ENCODE data around the gene LAMC3.

LAMC3 gene

GRCh38 chr9:131051592-131052517 is 42.9 kb downstream of the LAMC3 start:
- TF ChIP-seq CTCF (IDR thresholded peaks at IDR 0.05; ENCODE audit: low read depth, low read length), result no peak
- no peak for TF ChIP-seq POLR2A (IDR thresholded peaks at IDR 0.05; ENCODE audit: extremely low read depth, insufficient read length)
- TF ChIP-seq, protein P1, sequence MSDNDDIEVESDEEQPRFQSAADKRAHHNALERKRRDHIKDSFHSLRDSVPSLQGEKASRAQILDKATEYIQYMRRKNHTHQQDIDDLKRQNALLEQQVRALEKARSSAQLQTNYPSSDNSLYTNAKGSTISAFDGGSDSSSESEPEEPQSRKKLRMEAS (IDR thresholded peaks at IDR 0.05; ENCODE audit: low read depth, low read length), result no peak
- no peak for TF ChIP-seq MYC (IDR thresholded peaks at IDR 0.05; ENCODE audit: low read depth, low read length)
- H3K4me3 ChIP-seq (ENCODE audit: low read depth, low read length), result no peak overlapping the region
- no peak for DNase-seq (ENCODE audit: low read depth)

DNA sequence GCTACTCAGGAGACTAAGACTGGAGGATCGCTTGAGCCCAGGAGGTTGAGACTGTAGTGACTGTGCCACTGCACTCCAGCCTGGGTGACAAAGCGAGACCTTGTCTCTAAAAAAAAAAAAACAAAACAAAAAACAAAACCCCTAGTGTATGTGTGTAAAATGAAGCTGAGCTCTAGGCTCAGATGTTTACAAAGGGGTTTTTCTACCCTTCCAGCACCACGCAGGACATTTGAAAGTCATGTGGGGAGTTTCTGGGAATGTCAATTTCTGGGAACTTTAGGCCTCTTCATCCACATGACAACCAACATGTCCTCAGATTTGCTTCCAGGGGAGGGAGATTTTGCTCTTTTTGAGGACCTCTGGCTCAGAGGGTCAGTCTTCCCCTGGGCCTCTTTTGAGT is 44.9 kb downstream of the LAMC3 start:
- DNase-seq (ENCODE audit: low read depth), result no peak

DNA sequence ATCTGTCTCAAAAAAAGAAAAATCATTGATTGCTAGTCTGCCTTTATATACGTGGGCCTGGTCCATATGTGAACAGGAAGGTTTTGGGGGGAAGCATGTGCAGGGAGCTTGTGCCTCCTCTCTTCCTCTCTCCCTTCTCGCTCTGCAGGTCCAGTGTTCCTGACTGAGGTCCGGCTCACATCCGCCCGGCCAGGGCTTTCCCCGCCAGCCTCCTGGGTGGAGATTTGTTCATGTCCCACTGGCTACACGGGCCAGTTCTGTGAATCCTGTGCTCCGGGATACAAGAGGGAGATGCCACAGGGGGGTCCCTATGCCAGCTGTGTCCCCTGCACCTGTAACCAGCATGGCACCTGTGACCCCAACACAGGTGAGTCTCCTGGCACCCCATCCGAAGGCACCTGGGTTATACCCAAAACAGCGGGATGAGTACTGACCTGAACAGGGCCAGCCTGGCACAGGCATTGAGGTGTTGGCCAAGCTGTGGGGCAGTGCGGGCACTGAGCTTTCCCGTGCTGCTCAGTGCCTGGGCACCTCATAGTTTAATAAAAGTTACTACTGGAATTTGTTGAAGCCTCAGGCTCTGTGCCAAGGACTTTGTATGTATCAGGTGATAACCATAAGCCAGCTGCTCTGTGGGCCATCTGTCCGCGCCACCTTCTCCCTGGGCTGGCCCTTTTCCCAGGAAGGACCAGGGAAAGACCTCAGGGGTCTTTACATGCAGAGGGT is 48.0 kb downstream of the LAMC3 start:
- no peak for DNase-seq (ENCODE audit: low read depth)
- TF ChIP-seq MYC (IDR thresholded peaks at IDR 0.05; ENCODE audit: low read depth, low read length) (no peak), POLR2A (IDR thresholded peaks at IDR 0.05; ENCODE audit: extremely low read depth, insufficient read length) (no peak), CTCF (IDR thresholded peaks at IDR 0.05; ENCODE audit: low read depth, low read length) (no peak)
- TF ChIP-seq, protein P1 (IDR thresholded peaks at IDR 0.05; ENCODE audit: low read depth, low read length), result no peak

More for the DNA sequence above, 44.9 kb downstream of the LAMC3 start:
- no peak overlapping the region for H3K4me3 ChIP-seq (ENCODE audit: low read depth, low read length)
- no peak for TF ChIP-seq POLR2A (IDR thresholded peaks at IDR 0.05; ENCODE audit: extremely low read depth, insufficient read length)
- no peak for TF ChIP-seq MYC (IDR thresholded peaks at IDR 0.05; ENCODE audit: low read depth, low read length)
- TF ChIP-seq, protein P1 (IDR thresholded peaks at IDR 0.05; ENCODE audit: low read depth, low read length), result no peak
- no peak for TF ChIP-seq CTCF (IDR thresholded peaks at IDR 0.05; ENCODE audit: low read depth, low read length)

DNA sequence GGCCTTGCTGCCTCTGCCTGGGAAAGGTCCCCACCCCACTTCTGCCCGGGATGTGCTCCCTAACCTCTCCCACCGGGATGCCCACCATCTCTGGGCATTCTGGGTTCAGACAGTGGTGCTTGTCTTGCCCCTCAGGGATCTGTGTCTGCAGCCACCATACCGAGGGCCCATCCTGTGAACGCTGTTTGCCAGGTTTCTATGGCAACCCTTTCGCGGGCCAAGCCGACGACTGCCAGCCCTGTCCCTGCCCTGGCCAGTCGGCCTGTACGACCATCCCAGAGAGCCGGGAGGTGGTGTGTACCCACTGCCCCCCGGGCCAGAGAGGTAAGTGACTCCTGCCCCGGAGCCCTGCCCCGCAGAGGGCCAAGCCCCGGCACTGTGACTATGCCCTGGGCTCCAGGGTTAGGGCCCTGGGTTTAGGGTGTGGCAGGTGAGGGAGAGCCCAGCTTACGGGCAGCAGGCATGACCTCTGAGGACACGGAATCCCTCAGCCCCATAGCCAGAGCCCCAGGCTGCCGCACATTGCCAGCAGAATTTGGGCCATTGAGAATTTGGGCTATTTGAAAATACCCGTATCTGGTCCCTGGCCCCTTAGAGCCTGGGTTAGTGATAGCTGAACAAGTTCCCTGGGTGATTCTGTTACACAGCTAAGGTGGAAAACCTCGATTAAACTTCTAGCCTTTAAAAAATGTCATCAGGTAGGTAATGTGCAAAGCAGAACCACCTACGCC is 52.1 kb downstream of the LAMC3 start:
- H3K4me3 ChIP-seq (ENCODE audit: low read depth, low read length), result no peak overlapping the region
- TF ChIP-seq POLR2A (IDR thresholded peaks at IDR 0.05; ENCODE audit: extremely low read depth, insufficient read length) (no peak), MYC (IDR thresholded peaks at IDR 0.05; ENCODE audit: low read depth, low read length) (no peak), CTCF (IDR thresholded peaks at IDR 0.05; ENCODE audit: low read depth, low read length) (no peak)
- TF ChIP-seq, protein P1 (IDR thresholded peaks at IDR 0.05; ENCODE audit: low read depth, low read length), result no peak
- DNase-seq (ENCODE audit: low read depth), result no peak

More for the DNA sequence above, 48.0 kb downstream of the LAMC3 start:
- H3K4me3 ChIP-seq (ENCODE audit: low read depth, low read length), result no peak overlapping the region

DNA sequence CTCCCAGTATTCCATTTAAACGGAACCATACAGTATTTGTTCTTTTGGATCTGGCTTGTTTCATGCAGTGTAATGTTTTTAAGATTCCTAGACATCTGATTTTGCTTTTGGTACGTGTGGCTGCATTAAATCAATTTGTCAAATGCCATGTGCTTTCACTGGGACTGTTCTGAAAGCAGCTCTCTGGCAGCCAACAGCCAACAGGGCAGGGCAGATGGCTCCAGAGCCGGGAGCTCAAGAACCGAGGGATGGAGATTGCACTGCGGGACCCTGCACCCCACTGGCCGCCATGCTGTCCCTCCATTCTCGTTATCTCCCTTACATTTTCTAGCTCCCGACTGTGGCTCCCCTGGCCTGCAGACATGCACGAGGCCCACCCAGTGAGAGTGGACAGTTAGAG is 54.0 kb downstream of the LAMC3 start:
- H3K4me3 ChIP-seq (ENCODE audit: low read depth, low read length), result no peak overlapping the region
- TF ChIP-seq CTCF (IDR thresholded peaks at IDR 0.05; ENCODE audit: low read depth, low read length) (no peak), MYC (IDR thresholded peaks at IDR 0.05; ENCODE audit: low read depth, low read length) (no peak), POLR2A (IDR thresholded peaks at IDR 0.05; ENCODE audit: extremely low read depth, insufficient read length) (no peak)
- TF ChIP-seq, protein P1 (IDR thresholded peaks at IDR 0.05; ENCODE audit: low read depth, low read length), result no peak
- DNase-seq (ENCODE audit: low read depth), result no peak
